ENCODE data around the gene DOLPP1.

GRCh38 chr9:129139233-129139992 is 58.5 kb downstream of the DOLPP1 start:
- TF ChIP-seq SMC3 (conservative IDR thresholded peaks at IDR 0.05; ENCODE audit: poor library complexity) (peak; percentile 95), CTCF (IDR thresholded peaks at IDR 0.05; ENCODE audit: poor library complexity, severe bottlenecking) (peak; percentile 96), POLR2AphosphoS5 (IDR thresholded peaks at IDR 0.05) (no peak), RAD21 (conservative IDR thresholded peaks at IDR 0.05) (peak; percentile 96)
